HEK293 (cell line): ENCODE results near the gene PRXL2B.

ENCODE experiments used
- CTCF ChIA-PET: fragments of 350-600 bp; formaldehyde crosslinking; extraction: SDS; loops from one replicate; lab custom pipeline; 2021; ENCODE audit warnings: antibody characterized with exemption; lab: Yijun Ruan, JAX
- POLR2A ChIA-PET: fragments of 300-600 bp; formaldehyde crosslinking; extraction: SDS; loops from one replicate; lab custom pipeline; 2020; ENCODE audit warnings: antibody characterized with exemption, inconsistent platforms; lab: Yijun Ruan, JAX
- H3K27ac ChIP-seq: fragments of 200-500 bp; sonication (Bioruptor generic); 2 replicates; pipeline ENCODE4 v1.5.1; 2014; ENCODE audit warnings: low read depth, low read length, control low read depth, inconsistent platforms; ENCODE audit errors: extremely low read depth
- H3K36me3 ChIP-seq, 2 experiments: fragments of 200-500 bp in 1 of 2; sonication (Bioruptor generic) in 1 of 2; 1 replicate in 1 of 2; 2 replicates in 1 of 2; pipeline ENCODE4 v1.5.1; 2014 to 2017; ENCODE audit warnings: inconsistent platforms in 2 of 2, low read length in 2 of 2; ENCODE audit not compliant: control insufficient read depth in 2 of 2, insufficient read depth in 1 of 2
- H3K4me1 ChIP-seq: fragments of 200-500 bp; sonication (Bioruptor generic); 2 replicates; pipeline ENCODE4 v1.5.1; 2014; ENCODE audit warnings: mild to moderate bottlenecking, low read length, inconsistent platforms; ENCODE audit not compliant: control insufficient read depth, insufficient read depth
- H3K4me3 ChIP-seq: 2 replicates; pipeline ENCODE4 v1.5.1; 2011; ENCODE audit warnings: low read depth, mild to moderate bottlenecking, control low read depth, low read length, moderate library complexity
- H3K9me3 ChIP-seq: fragments of 200-500 bp; sonication (Bioruptor generic); 2 replicates; pipeline ENCODE4 v1.5.1; 2014; ENCODE audit warnings: low read depth, low read length, inconsistent platforms; ENCODE audit not compliant: control insufficient read depth, insufficient read depth
- FEZF1 ChIP-seq: fragments of 450-650 bp; formaldehyde crosslinking; IDR thresholded peaks from 2 replicates; pipeline ENCODE4 v1.5.1; 2016; ENCODE audit warnings: missing biosample characterization, missing genetic modification characterization
- HOXA7 ChIP-seq: sonication (generic); formaldehyde crosslinking; IDR thresholded peaks from 2 replicates; pipeline ENCODE4 v1.8.1; 2022; ENCODE audit warnings: missing genetic modification reagents, borderline replicate concordance
- KLF9 ChIP-seq: fragments of 450-650 bp; formaldehyde crosslinking; IDR thresholded peaks from 2 replicates; pipeline ENCODE4 v1.5.1; 2016; ENCODE audit warnings: missing biosample characterization, missing genetic modification characterization, low read depth
- SCRT2 ChIP-seq: fragments of 450-650 bp; formaldehyde crosslinking; IDR thresholded peaks from 2 replicates; pipeline ENCODE4 v1.5.1; 2016; ENCODE audit warnings: missing biosample characterization, missing genetic modification characterization
- ZFP41 ChIP-seq: fragments of 450-650 bp; formaldehyde crosslinking; IDR thresholded peaks from 2 replicates; pipeline ENCODE4 v1.5.1; 2016; ENCODE audit warnings: missing biosample characterization, missing genetic modification characterization, borderline replicate concordance
- ZNF121 ChIP-seq: fragments of 450-650 bp; formaldehyde crosslinking; IDR thresholded peaks from 2 replicates; pipeline ENCODE4 v1.5.1; 2016; ENCODE audit warnings: missing biosample characterization, missing genetic modification characterization
- ZNF214 ChIP-seq: fragments of 450-650 bp; formaldehyde crosslinking; IDR thresholded peaks from 2 replicates; pipeline ENCODE4 v1.5.1; 2017; ENCODE audit warnings: missing biosample characterization, mild to moderate bottlenecking, missing genetic modification characterization, borderline replicate concordance
- ZNF248 ChIP-seq: fragments of 450-650 bp; formaldehyde crosslinking; IDR thresholded peaks from 2 replicates; pipeline ENCODE4 v1.5.1; 2017; ENCODE audit warnings: missing biosample characterization, missing genetic modification characterization
- ZNF311 ChIP-seq: fragments of 450-650 bp; formaldehyde crosslinking; IDR thresholded peaks from 2 replicates; pipeline ENCODE4 v1.5.1; 2017; ENCODE audit warnings: missing biosample characterization, missing genetic modification characterization, borderline replicate concordance
- ZNF354C ChIP-seq: fragments of 450-650 bp; formaldehyde crosslinking; IDR thresholded peaks from 2 replicates; pipeline ENCODE4 v1.5.1; 2016; ENCODE audit warnings: missing biosample characterization, missing genetic modification characterization, low read depth, borderline replicate concordance
- ZNF366 ChIP-seq: fragments of 450-650 bp; formaldehyde crosslinking; conservative IDR thresholded peaks from 2 replicates; pipeline ENCODE4 v1.5.1; 2016; ENCODE audit warnings: missing biosample characterization, missing genetic modification characterization
- ZNF560 ChIP-seq: fragments of 450-650 bp; formaldehyde crosslinking; IDR thresholded peaks from 2 replicates; pipeline ENCODE4 v1.5.1; 2017; ENCODE audit warnings: missing biosample characterization, missing genetic modification characterization, borderline replicate concordance
- ZNF776 ChIP-seq: fragments of 450-650 bp; formaldehyde crosslinking; IDR thresholded peaks from 2 replicates; pipeline ENCODE4 v1.5.0; 2017; ENCODE audit warnings: missing biosample characterization, missing genetic modification characterization, borderline replicate concordance
- TF ChIP-seq, protein P1 (sequence below): fragments of 450-650 bp; formaldehyde crosslinking; IDR thresholded peaks from 2 replicates; pipeline ENCODE4 v1.5.1; 2016; ENCODE audit warnings: missing biosample characterization, missing genetic modification characterization, borderline replicate concordance
- TF ChIP-seq, protein P2 (sequence below): fragments of 450-650 bp; formaldehyde crosslinking; IDR thresholded peaks from 2 replicates; pipeline ENCODE4 v1.5.1; 2016; ENCODE audit warnings: missing biosample characterization, missing genetic modification characterization
- TF ChIP-seq, protein P3 (sequence below): fragments of 450-650 bp; formaldehyde crosslinking; IDR thresholded peaks from 2 replicates; pipeline ENCODE4 v1.5.1; 2016; ENCODE audit warnings: missing biosample characterization, missing genetic modification characterization
- TF ChIP-seq, protein P4 (sequence below): sonication (generic); formaldehyde crosslinking; IDR thresholded peaks from 2 replicates; pipeline ENCODE4 v1.8.1; 2022; ENCODE audit warnings: mild to moderate bottlenecking, moderate library complexity, missing genetic modification reagents
- TF ChIP-seq, protein P5 (sequence below): fragments of 450-650 bp; formaldehyde crosslinking; IDR thresholded peaks from 2 replicates; pipeline ENCODE4 v1.5.1; 2016; ENCODE audit warnings: missing biosample characterization, missing genetic modification characterization

Gene PRXL2B

DNA sequence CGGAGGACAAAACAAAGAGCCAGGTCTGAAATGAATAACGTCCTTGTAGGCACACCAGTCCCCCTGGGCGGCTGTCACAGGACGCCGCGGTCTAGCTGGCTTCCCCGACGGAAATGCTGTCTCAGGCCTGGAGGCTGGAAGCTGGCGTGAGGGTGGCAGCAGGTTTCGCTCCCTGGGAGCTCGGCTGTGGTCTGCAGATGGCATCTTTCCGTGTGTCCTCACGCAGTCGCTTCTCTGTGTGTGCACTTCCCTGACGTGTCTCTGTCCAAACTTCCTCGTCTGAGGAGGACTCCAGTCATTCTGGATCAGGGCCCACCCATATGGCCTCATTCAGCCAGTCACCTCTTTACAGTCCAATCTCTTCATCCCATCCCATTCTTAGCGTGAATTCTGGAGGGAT lies 16.2 kb upstream of the PRXL2B start:
- H3K9me3 ChIP-seq: no peaks in the 10 kb centered on the region
- H3K4me1 ChIP-seq: no peaks in the 10 kb centered on the region
- TF ChIP-seq, protein P1, sequence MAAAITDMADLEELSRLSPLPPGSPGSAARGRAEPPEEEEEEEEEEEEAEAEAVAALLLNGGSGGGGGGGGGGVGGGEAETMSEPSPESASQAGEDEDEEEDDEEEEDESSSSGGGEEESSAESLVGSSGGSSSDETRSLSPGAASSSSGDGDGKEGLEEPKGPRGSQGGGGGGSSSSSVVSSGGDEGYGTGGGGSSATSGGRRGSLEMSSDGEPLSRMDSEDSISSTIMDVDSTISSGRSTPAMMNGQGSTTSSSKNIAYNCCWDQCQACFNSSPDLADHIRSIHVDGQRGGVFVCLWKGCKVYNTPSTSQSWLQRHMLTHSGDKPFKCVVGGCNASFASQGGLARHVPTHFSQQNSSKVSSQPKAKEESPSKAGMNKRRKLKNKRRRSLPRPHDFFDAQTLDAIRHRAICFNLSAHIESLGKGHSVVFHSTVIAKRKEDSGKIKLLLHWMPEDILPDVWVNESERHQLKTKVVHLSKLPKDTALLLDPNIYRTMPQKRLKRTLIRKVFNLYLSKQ: no peak
- TF ChIP-seq, protein P2, sequence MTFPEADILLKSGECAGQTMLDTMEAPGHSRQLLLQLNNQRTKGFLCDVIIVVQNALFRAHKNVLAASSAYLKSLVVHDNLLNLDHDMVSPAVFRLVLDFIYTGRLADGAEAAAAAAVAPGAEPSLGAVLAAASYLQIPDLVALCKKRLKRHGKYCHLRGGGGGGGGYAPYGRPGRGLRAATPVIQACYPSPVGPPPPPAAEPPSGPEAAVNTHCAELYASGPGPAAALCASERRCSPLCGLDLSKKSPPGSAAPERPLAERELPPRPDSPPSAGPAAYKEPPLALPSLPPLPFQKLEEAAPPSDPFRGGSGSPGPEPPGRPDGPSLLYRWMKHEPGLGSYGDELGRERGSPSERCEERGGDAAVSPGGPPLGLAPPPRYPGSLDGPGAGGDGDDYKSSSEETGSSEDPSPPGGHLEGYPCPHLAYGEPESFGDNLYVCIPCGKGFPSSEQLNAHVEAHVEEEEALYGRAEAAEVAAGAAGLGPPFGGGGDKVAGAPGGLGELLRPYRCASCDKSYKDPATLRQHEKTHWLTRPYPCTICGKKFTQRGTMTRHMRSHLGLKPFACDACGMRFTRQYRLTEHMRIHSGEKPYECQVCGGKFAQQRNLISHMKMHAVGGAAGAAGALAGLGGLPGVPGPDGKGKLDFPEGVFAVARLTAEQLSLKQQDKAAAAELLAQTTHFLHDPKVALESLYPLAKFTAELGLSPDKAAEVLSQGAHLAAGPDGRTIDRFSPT (tag by site-specific recombination): no peak
- no peak for TF ChIP-seq ZNF121
- TF ChIP-seq ZNF366 (tag by site-specific recombination): no peak
- TF ChIP-seq, protein P3, sequence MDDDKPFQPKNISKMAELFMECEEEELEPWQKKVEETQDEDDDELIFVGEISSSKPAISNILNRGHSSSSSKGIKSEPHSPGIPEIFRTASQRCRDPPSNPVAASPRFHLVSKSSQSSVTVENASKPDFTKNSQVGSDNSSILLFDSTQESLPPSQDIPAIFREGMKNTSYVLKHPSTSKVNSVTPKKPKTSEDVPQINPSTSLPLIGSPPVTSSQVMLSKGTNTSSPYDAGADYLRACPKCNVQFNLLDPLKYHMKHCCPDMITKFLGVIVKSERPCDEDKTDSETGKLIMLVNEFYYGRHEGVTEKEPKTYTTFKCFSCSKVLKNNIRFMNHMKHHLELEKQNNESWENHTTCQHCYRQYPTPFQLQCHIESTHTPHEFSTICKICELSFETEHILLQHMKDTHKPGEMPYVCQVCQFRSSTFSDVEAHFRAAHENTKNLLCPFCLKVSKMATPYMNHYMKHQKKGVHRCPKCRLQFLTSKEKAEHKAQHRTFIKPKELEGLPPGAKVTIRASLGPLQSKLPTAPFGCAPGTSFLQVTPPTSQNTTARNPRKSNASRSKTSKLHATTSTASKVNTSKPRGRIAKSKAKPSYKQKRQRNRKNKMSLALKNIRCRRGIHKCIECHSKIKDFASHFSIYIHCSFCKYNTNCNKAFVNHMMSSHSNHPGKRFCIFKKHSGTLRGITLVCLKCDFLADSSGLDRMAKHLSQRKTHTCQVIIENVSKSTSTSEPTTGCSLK (tag by site-specific recombination): no peak
- no peak for TF ChIP-seq ZNF354C (tag by site-specific recombination)
- no peak for TF ChIP-seq HOXA7 (CRISPR knock-in tag)
- no peak for TF ChIP-seq ZNF311 (tag by site-specific recombination)
- TF ChIP-seq ZNF248 (tag by site-specific recombination): no peak
- TF ChIP-seq, protein P4, sequence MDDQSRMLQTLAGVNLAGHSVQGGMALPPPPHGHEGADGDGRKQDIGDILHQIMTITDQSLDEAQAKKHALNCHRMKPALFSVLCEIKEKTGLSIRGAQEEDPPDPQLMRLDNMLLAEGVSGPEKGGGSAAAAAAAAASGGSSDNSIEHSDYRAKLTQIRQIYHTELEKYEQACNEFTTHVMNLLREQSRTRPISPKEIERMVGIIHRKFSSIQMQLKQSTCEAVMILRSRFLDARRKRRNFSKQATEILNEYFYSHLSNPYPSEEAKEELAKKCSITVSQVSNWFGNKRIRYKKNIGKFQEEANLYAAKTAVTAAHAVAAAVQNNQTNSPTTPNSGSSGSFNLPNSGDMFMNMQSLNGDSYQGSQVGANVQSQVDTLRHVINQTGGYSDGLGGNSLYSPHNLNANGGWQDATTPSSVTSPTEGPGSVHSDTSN (CRISPR knock-in tag): no peak
- TF ChIP-seq FEZF1 (tag by site-specific recombination): no peak
- no peak for TF ChIP-seq ZNF560 (tag by site-specific recombination)
- TF ChIP-seq SCRT2 (tag by site-specific recombination): no peak
- TF ChIP-seq ZFP41 (tag by site-specific recombination): no peak
- TF ChIP-seq ZNF776 (tag by site-specific recombination): no peak
- no peak for TF ChIP-seq KLF9
- TF ChIP-seq ZNF214 (tag by site-specific recombination): no peak
- TF ChIP-seq, protein P5, sequence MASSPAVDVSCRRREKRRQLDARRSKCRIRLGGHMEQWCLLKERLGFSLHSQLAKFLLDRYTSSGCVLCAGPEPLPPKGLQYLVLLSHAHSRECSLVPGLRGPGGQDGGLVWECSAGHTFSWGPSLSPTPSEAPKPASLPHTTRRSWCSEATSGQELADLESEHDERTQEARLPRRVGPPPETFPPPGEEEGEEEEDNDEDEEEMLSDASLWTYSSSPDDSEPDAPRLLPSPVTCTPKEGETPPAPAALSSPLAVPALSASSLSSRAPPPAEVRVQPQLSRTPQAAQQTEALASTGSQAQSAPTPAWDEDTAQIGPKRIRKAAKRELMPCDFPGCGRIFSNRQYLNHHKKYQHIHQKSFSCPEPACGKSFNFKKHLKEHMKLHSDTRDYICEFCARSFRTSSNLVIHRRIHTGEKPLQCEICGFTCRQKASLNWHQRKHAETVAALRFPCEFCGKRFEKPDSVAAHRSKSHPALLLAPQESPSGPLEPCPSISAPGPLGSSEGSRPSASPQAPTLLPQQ (tag by site-specific recombination): no peak
- CTCF ChIA-PET: no interaction called here
- H3K36me3 ChIP-seq: no peaks in the 10 kb centered on the region
- H3K4me3 ChIP-seq: no peak overlapping the region
- no peak overlapping the region for H3K27ac ChIP-seq
- POLR2A ChIA-PET: no interaction called here
